Stimulated activated naive B cell treated with anti-CD40 and anti-IgM and Interleukin-4, amounts not matched to agents 10 μg/mL and 1 μg/mL and 100 μg/mL, for 72 hours (primary cell): ENCODE measurements around the gene SLC6A1.
A peak's percentile ranks its signal among the peaks of the same experiment; 100 is the strongest.

Experiments
- ATAC-seq, 2 donors: fragments of 150-1000 bp; cut with Tn5 transposase; replicated peaks; 2 replicates each; pipeline ENCODE4 v1.10.0; 2021; ENCODE audit warnings: moderate library complexity in 1 of 2
- DNase-seq: peaks from one replicate; pipeline ENCODE4 v3.0.0; 2021
- H3K27ac Mint-ChIP-seq: one replicate; pipeline ENCODE4 v1.8.0; 2022; ENCODE audit warnings: mild to moderate bottlenecking, mixed read lengths
- H3K27me3 Mint-ChIP-seq, 2 donors: one replicate each; pipeline ENCODE4 v1.8.0; 2022; ENCODE audit warnings: mixed read lengths in 2 of 2
- H3K36me3 Mint-ChIP-seq, 2 donors: one replicate each; pipeline ENCODE4 v1.8.0; 2022; ENCODE audit warnings: mixed read lengths in 2 of 2, mild to moderate bottlenecking in 1 of 2
- H3K4me1 Mint-ChIP-seq, 2 donors: one replicate each; pipeline ENCODE4 v1.8.0; 2022; ENCODE audit warnings: mixed read lengths in 2 of 2, mild to moderate bottlenecking in 1 of 2
- H3K4me3 Mint-ChIP-seq, 2 donors: one replicate each; pipeline ENCODE4 v1.8.0; 2022; ENCODE audit warnings: mild to moderate bottlenecking in 2 of 2, mixed read lengths in 2 of 2, moderate library complexity in 1 of 2
- H3K9me3 Mint-ChIP-seq, 2 donors: one replicate each; pipeline ENCODE4 v1.8.0; 2022; ENCODE audit warnings: mixed read lengths in 2 of 2, mild to moderate bottlenecking in 1 of 2

Gene SLC6A1

DNA sequence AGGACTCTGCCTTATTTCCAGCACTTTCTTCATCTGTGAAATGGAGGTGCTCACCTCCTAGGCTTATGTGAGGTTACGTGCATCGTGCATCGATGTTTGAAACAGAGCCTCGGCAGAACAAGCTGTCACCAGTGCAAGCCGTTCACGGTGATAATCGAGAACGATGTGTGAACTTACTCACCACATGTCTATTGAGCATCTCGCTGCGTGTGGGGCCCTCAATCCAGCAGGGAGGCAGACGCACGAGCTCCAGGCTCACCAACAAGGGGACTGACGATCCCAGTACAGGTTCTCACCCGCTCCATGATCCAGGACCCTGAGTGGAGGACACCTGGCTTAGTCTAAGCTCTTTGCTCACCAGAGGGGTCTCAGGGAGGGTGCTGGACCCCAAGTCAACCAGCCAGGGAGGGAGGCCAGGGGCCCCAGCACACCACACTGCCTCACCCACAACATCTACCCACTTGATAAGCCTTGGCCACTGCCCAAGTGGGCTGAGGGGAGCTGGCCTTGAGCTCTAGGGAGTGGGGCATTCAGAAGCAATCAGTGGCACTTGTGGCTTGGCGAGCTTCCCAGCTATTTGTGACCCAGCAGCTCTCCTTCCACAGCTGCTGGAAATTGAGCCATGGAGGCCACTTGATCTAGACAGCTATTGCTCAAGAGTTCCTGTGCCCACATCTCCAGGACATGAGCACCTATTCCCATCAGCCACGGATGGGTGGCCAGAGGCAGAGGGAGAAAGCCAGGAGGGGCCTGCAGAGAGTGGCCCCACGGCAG, 34.4 kb upstream of the SLC6A1 start:
- Mint-ChIP-seq H3K27ac (no peak overlapping the region), H3K36me3 (no peaks in the 10 kb centered on the region), H3K27me3 (peaks cover 5 to 16% of the 10 kb centered on the region in 2 donors), H3K4me1 (no peaks in the 10 kb centered on the region), H3K9me3 (no peaks in the 10 kb centered on the region), H3K4me3 (no peak overlapping the region)
- DNase-seq (no peak), ATAC-seq (no peak)

- no peak for DNase-seq
- H3K9me3 Mint-ChIP-seq = peaks cover 0 to 1% of the 10 kb centered on the region in 2 donors
- no peak for ATAC-seq
- H3K27ac Mint-ChIP-seq = no peak overlapping the region
- H3K36me3 Mint-ChIP-seq = no peaks in the 10 kb centered on the region
- no peaks in the 10 kb centered on the region for H3K4me1 Mint-ChIP-seq
- H3K27me3 Mint-ChIP-seq = peaks cover 10 to 11% of the 10 kb centered on the region in 2 donors
- H3K4me3 Mint-ChIP-seq = no peak overlapping the region
Observed at GRCh38 chr3:10960255-10960654, 32.3 kb upstream of the SLC6A1 start.

GRCh38 chr3:10961921-10962320, 30.6 kb upstream of the SLC6A1 start:
- Mint-ChIP-seq H3K4me3 (no peak overlapping the region), H3K9me3 (peaks cover 0 to 1% of the 10 kb centered on the region in 2 donors), H3K27ac (no peak overlapping the region), H3K4me1 (no peaks in the 10 kb centered on the region), H3K27me3 (peaks cover 15 to 18% of the 10 kb centered on the region in 2 donors), H3K36me3 (no peaks in the 10 kb centered on the region)
- no peak for ATAC-seq
- no peak for DNase-seq

- no peak overlapping the region for H3K4me3 Mint-ChIP-seq
- no peaks in the 10 kb centered on the region for H3K4me1 Mint-ChIP-seq
- no peak overlapping the region for H3K27ac Mint-ChIP-seq
Observed at GRCh38 chr3:10962481-10963036, 30.0 kb upstream of the SLC6A1 start.

GRCh38 chr3:10964537-10965167, 27.9 kb upstream of the SLC6A1 start:
- Mint-ChIP-seq H3K4me3 (no peak overlapping the region), H3K4me1 (no peaks in the 10 kb centered on the region), H3K9me3 (peaks cover 0 to 1% of the 10 kb centered on the region in 2 donors), H3K27ac (no peak overlapping the region), H3K27me3 (peaks cover 18 to 24% of the 10 kb centered on the region in 2 donors), H3K36me3 (no peaks in the 10 kb centered on the region)
- no peak for DNase-seq
- no peak for ATAC-seq

More at GRCh38 chr3:10962481-10963036, 30.0 kb upstream of the SLC6A1 start:
- Mint-ChIP-seq H3K36me3 (no peaks in the 10 kb centered on the region), H3K27me3 (peaks cover 18 to 19% of the 10 kb centered on the region in 2 donors), H3K9me3 (peaks cover 0 to 1% of the 10 kb centered on the region in 2 donors)
- DNase-seq (no peak), ATAC-seq (no peak)

DNA sequence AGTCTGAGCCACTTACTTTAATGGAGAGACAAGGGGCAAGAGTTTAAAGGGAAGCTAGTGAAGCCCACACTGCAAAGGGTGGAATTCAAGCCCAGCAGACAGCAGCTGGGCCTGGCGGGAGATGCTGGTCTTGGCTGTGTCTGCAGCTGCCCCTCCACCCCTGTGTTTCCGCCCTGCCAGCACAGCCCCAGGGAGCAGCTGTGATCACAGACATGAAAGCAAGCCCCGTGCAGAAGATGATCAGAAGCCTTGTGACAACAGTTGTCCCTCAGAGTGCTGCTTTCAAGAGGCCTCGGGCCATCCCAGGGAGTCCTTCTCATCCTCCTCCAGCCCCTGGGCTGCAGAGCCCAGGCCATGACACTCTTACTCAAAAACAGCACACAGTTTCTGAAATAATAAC, 24.1 kb upstream of the SLC6A1 start:
- DNase-seq = no peak
- Mint-ChIP-seq H3K4me3 (no peak overlapping the region), H3K36me3 (no peaks in the 10 kb centered on the region), H3K27me3 (peaks cover 20 to 24% of the 10 kb centered on the region in 2 donors), H3K9me3 (peaks cover 0 to 1% of the 10 kb centered on the region in 2 donors), H3K4me1 (no peaks in the 10 kb centered on the region), H3K27ac (no peak overlapping the region)
- no peak for ATAC-seq

DNA sequence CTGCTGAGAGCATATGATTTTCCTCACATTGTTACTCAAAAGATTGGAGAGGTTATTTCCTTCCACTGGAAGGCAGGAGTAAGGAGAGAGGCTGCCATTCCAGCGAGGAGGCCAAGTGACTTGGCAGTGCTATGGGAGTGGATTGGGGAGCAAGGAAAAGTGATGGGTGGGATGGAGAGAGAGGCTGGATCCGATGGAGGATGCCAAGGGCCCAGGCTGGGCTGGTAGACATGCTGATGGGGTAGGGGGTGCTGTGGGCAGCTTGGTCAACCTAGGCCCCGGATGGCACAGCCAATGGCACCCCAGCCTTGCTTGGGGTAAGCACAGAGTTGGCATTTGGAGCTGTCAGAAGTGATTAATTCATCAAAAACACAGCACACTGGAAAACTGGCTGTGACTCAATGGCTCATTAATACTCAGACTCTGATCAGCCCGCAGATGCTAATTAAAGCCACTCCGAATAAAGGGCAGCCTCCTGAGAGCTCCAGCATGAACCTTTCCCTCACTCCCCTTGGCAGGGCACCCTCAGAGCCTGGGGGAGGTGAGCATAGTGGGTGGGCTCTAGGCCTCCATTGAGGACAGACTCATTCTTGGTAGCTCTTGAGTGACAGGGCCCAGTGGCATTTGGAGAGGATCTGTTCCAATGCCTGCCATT, 22.1 kb upstream of the SLC6A1 start:
- H3K4me1 Mint-ChIP-seq = no peaks in the 10 kb centered on the region
- no peak overlapping the region for H3K27ac Mint-ChIP-seq
- DNase-seq (no peak), ATAC-seq (no peak)
- no peaks in the 10 kb centered on the region for H3K9me3 Mint-ChIP-seq
- H3K4me3 Mint-ChIP-seq = no peak overlapping the region
- H3K27me3 Mint-ChIP-seq = peaks cover 27 to 30% of the 10 kb centered on the region in 2 donors
- no peaks in the 10 kb centered on the region for H3K36me3 Mint-ChIP-seq

- DNase-seq (no peak), ATAC-seq (no peak)
- Mint-ChIP-seq H3K9me3 (peaks cover 0 to 4% of the 10 kb centered on the region in 2 donors), H3K4me3 (no peak overlapping the region), H3K27ac (no peak overlapping the region), H3K36me3 (no peaks in the 10 kb centered on the region), H3K4me1 (peaks cover 0 to 5% of the 10 kb centered on the region in 2 donors), H3K27me3 (peaks cover 29 to 31% of the 10 kb centered on the region in 2 donors)
Observed at GRCh38 chr3:10972072-10972782, 20.3 kb upstream of the SLC6A1 start.

- no peak overlapping the region for H3K4me3 Mint-ChIP-seq
- peaks cover 0 to 5% of the 10 kb centered on the region in 2 donors for H3K4me1 Mint-ChIP-seq
- H3K27ac Mint-ChIP-seq = no peak overlapping the region
- peaks cover 0 to 4% of the 10 kb centered on the region in 2 donors for H3K9me3 Mint-ChIP-seq
- ATAC-seq (no peak), DNase-seq (no peak)
- H3K27me3 Mint-ChIP-seq = peaks cover 32 to 34% of the 10 kb centered on the region in 2 donors
- no peaks in the 10 kb centered on the region for H3K36me3 Mint-ChIP-seq
Observed at GRCh38 chr3:10973046-10973595, 19.4 kb upstream of the SLC6A1 start.

DNA sequence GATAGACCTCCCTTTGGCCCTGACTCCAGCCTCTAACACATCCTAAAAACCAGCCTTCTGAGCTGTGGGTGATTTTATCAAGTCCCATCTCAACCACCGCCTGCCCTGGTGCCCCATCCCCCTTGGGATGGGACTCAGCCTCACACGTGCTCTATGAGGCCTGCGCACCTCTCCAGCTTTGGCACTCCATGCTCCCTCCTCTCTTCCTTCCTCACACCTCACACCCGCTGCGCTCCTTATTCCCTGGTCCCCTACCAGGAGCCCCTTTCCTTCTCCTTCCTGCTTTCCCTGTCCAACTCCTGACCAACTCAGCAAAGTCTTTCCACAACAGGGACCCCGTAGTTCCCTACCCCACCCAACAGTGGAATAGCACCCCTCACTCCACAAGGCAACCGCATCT, 18.4 kb upstream of the SLC6A1 start:
- H3K27me3 Mint-ChIP-seq = peaks cover 34 to 39% of the 10 kb centered on the region in 2 donors
- peaks cover 0 to 4% of the 10 kb centered on the region in 2 donors for H3K9me3 Mint-ChIP-seq
- no peak for DNase-seq
- peaks cover 0 to 5% of the 10 kb centered on the region in 2 donors for H3K4me1 Mint-ChIP-seq
- ATAC-seq = no peak
- peak overlapping the region; percentile 60 for H3K27ac Mint-ChIP-seq
- no peak overlapping the region for H3K4me3 Mint-ChIP-seq
- no peaks in the 10 kb centered on the region for H3K36me3 Mint-ChIP-seq

DNA sequence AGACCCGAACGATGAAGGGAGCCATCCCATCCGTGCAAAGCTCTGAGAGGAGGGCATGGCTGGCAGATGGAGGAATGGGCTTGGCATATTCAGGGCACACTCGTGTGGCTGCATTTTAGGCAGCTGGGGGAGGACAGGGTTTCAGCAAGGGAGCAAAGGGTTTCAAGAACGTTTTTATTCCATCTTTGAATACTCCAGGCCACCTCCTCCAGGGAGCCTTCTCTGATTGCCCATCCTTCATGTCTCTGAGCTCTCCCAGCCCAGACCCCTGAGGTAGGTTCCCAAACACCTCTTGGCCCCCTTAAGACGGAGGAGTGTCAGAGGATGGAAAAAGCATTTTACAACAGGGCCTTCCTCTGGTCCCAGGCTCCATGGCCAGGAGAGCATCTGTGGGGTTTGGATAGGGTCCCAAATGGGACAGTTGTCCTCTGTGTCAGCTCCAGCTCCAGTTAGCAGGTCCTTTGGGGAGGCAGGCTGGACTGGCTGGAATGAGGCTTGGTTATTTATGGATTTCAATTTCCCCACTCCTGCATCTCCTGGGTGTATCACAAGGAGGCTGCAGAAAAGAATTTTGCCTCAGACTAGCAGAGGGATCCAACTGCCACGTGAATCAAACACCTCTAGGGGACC, 17.7 kb upstream of the SLC6A1 start:
- DNase-seq (no peak), ATAC-seq (no peak)
- no peak overlapping the region for H3K4me3 Mint-ChIP-seq
- H3K36me3 Mint-ChIP-seq = no peaks in the 10 kb centered on the region
- peaks cover 0 to 5% of the 10 kb centered on the region in 2 donors for H3K4me1 Mint-ChIP-seq
- peaks cover 0 to 4% of the 10 kb centered on the region in 2 donors for H3K9me3 Mint-ChIP-seq
- H3K27ac Mint-ChIP-seq = no peak overlapping the region
- H3K27me3 Mint-ChIP-seq = peaks cover 36 to 41% of the 10 kb centered on the region in 2 donors

DNA sequence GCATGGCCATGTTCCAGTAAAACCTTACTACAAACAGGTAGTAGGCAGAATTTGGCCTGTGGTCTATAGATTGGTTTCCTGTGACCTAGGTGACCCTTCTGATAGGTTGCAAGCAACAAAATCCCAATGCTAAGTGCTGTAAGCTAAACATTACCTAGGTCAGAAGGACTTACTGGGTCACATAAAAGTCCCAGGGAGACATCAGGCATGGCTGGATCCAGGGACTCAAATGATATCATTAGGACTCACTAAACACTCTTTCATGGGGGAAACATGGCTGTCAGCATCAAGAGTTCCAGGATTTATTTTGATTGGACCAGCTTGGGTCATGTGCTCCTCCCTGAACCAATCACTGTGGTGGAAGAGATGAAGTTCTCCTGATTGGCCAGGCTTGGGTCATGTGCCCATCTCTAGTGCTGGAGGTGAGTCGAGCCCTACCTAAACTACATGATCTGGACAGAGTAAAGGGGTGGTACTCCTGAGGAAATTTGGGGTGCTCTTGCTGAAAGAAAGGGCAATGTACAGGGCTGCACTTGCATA, 16.8 kb upstream of the SLC6A1 start:
- Mint-ChIP-seq H3K27ac (no peak overlapping the region), H3K4me1 (peaks cover 0 to 5% of the 10 kb centered on the region in 2 donors), H3K36me3 (no peaks in the 10 kb centered on the region), H3K4me3 (no peak overlapping the region), H3K9me3 (peaks cover 0 to 4% of the 10 kb centered on the region in 2 donors), H3K27me3 (peaks cover 36 to 46% of the 10 kb centered on the region in 2 donors)
- no peak for ATAC-seq
- DNase-seq = no peak

DNA sequence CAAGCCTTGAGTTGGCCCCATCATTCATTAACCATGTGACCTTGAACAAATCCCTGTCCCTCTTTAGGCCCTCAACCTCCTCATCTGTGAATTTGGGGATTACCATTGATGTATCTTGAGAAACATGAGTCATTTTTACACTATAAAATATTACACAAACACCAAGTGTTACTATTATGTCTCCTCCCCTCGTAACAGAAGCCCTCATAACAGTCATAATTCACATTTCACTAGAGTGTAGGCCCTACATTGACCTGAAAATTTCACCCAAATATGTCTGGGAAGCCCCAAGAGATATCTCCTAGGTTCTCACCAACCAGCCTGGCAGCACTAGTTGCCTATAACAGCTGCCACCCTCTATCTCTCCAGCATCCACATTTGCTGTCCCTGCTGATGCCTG, 15.8 kb upstream of the SLC6A1 start:
- H3K4me1 Mint-ChIP-seq = peaks cover 0 to 5% of the 10 kb centered on the region in 2 donors
- H3K27ac Mint-ChIP-seq = no peak overlapping the region
- peaks cover 0 to 4% of the 10 kb centered on the region in 2 donors for H3K9me3 Mint-ChIP-seq
- peaks cover 40 to 46% of the 10 kb centered on the region in 2 donors for H3K27me3 Mint-ChIP-seq
- DNase-seq = no peak
- H3K36me3 Mint-ChIP-seq = no peaks in the 10 kb centered on the region
- no peak overlapping the region for H3K4me3 Mint-ChIP-seq
- ATAC-seq = peak; percentile 19 to 63
